Measurements from ENCODE around the gene TGFBR3.

Gene TGFBR3

GRCh38 chr1:91714867-91715381 is 171.0 kb downstream of the TGFBR3 start:
- H3K9me3 ChIP-seq (ENCODE audit: control insufficient read depth in 1 of 2, low read length in 2 of 2): no peaks in the 10 kb centered on the region
- no peak overlapping the region for H3K4me3 ChIP-seq (ENCODE audit: low read depth in 1 of 2, low read length in 2 of 2)
- H3K4me1 ChIP-seq (ENCODE audit: control insufficient read depth in 1 of 2, insufficient read depth in 2 of 2, low read length in 2 of 2): peaks cover 0 to 14% of the 10 kb centered on the region in 2 donors
- peaks cover 30 to 36% of the 10 kb centered on the region in 2 donors for H3K36me3 ChIP-seq (ENCODE audit: control insufficient read depth in 1 of 2, insufficient read depth in 2 of 2, low read length in 2 of 2)
- H3K27ac ChIP-seq (ENCODE audit: low read length): no peak overlapping the region
- H3K27me3 ChIP-seq (ENCODE audit: low read depth, low read length): no peaks in the 10 kb centered on the region

GRCh38 chr1:91712981-91713841 is 172.7 kb downstream of the TGFBR3 start:
- peaks cover 0 to 14% of the 10 kb centered on the region in 2 donors for H3K4me1 ChIP-seq (ENCODE audit: control insufficient read depth in 1 of 2, insufficient read depth in 2 of 2, low read length in 2 of 2)
- peaks cover 27 to 35% of the 10 kb centered on the region in 2 donors for H3K36me3 ChIP-seq (ENCODE audit: control insufficient read depth in 1 of 2, insufficient read depth in 2 of 2, low read length in 2 of 2)
- no peaks in the 10 kb centered on the region for H3K27me3 ChIP-seq (ENCODE audit: low read depth, low read length)
- no peaks in the 10 kb centered on the region for H3K9me3 ChIP-seq (ENCODE audit: control insufficient read depth in 1 of 2, low read length in 2 of 2)
- H3K27ac ChIP-seq (ENCODE audit: low read length): peak overlapping the region; percentile 71
- H3K4me3 ChIP-seq (ENCODE audit: low read depth in 1 of 2, low read length in 2 of 2): no peak overlapping the region

- Histone ChIP-seq H3K27ac (ENCODE audit: low read length) (peak overlapping the region; percentile 71), H3K36me3 (ENCODE audit: control insufficient read depth in 1 of 2, insufficient read depth in 2 of 2, low read length in 2 of 2) (peaks cover 33 to 43% of the 10 kb centered on the region in 2 donors), H3K27me3 (ENCODE audit: low read depth, low read length) (no peaks in the 10 kb centered on the region), H3K4me3 (ENCODE audit: low read depth in 1 of 2, low read length in 2 of 2) (no peak overlapping the region), H3K9me3 (ENCODE audit: control insufficient read depth in 1 of 2, low read length in 2 of 2) (no peaks in the 10 kb centered on the region), H3K4me1 (ENCODE audit: control insufficient read depth in 1 of 2, insufficient read depth in 2 of 2, low read length in 2 of 2) (peaks cover 0 to 14% of the 10 kb centered on the region in 2 donors)
Measured at GRCh38 chr1:91712393-91712792, 173.6 kb downstream of the TGFBR3 start.

- Histone ChIP-seq H3K36me3 (ENCODE audit: control insufficient read depth in 1 of 2, insufficient read depth in 2 of 2, low read length in 2 of 2) (peaks cover 31 to 40% of the 10 kb centered on the region in 2 donors), H3K27me3 (ENCODE audit: low read depth, low read length) (no peaks in the 10 kb centered on the region), H3K27ac (ENCODE audit: low read length) (peak overlapping the region; percentile 71), H3K4me1 (ENCODE audit: control insufficient read depth in 1 of 2, insufficient read depth in 2 of 2, low read length in 2 of 2) (peaks cover 0 to 14% of the 10 kb centered on the region in 2 donors), H3K9me3 (ENCODE audit: control insufficient read depth in 1 of 2, low read length in 2 of 2) (no peaks in the 10 kb centered on the region), H3K4me3 (ENCODE audit: low read depth in 1 of 2, low read length in 2 of 2) (no peak overlapping the region)
Measured at GRCh38 chr1:91711504-91712247, 174.3 kb downstream of the TGFBR3 start.

GRCh38 chr1:91710261-91710660 is 175.7 kb downstream of the TGFBR3 start:
- Histone ChIP-seq H3K36me3 (ENCODE audit: control insufficient read depth in 1 of 2, insufficient read depth in 2 of 2, low read length in 2 of 2) (peaks cover 23 to 31% of the 10 kb centered on the region in 2 donors), H3K9me3 (ENCODE audit: control insufficient read depth in 1 of 2, low read length in 2 of 2) (no peaks in the 10 kb centered on the region), H3K4me3 (ENCODE audit: low read depth in 1 of 2, low read length in 2 of 2) (no peak overlapping the region), H3K27ac (ENCODE audit: low read length) (peak overlapping the region; percentile 18), H3K4me1 (ENCODE audit: control insufficient read depth in 1 of 2, insufficient read depth in 2 of 2, low read length in 2 of 2) (peaks cover 0 to 14% of the 10 kb centered on the region in 2 donors), H3K27me3 (ENCODE audit: low read depth, low read length) (no peaks in the 10 kb centered on the region)

GRCh38 chr1:91708691-91709090 is 177.3 kb downstream of the TGFBR3 start:
- peaks cover 0 to 14% of the 10 kb centered on the region in 2 donors for H3K4me1 ChIP-seq (ENCODE audit: control insufficient read depth in 1 of 2, insufficient read depth in 2 of 2, low read length in 2 of 2)
- H3K27ac ChIP-seq (ENCODE audit: low read length): no peak overlapping the region
- no peak overlapping the region for H3K4me3 ChIP-seq (ENCODE audit: low read depth in 1 of 2, low read length in 2 of 2)
- H3K27me3 ChIP-seq (ENCODE audit: low read depth, low read length): no peaks in the 10 kb centered on the region
- H3K36me3 ChIP-seq (ENCODE audit: control insufficient read depth in 1 of 2, insufficient read depth in 2 of 2, low read length in 2 of 2): peaks cover 15 to 31% of the 10 kb centered on the region in 2 donors
- H3K9me3 ChIP-seq (ENCODE audit: control insufficient read depth in 1 of 2, low read length in 2 of 2): no peaks in the 10 kb centered on the region

GRCh38 chr1:91707890-91708218 is 178.1 kb downstream of the TGFBR3 start:
- Histone ChIP-seq H3K27me3 (ENCODE audit: low read depth, low read length) (no peaks in the 10 kb centered on the region), H3K9me3 (ENCODE audit: control insufficient read depth in 1 of 2, low read length in 2 of 2) (no peaks in the 10 kb centered on the region), H3K4me1 (ENCODE audit: control insufficient read depth in 1 of 2, insufficient read depth in 2 of 2, low read length in 2 of 2) (peaks cover 0 to 14% of the 10 kb centered on the region in 2 donors), H3K27ac (ENCODE audit: low read length) (no peak overlapping the region), H3K4me3 (ENCODE audit: low read depth in 1 of 2, low read length in 2 of 2) (no peak overlapping the region), H3K36me3 (ENCODE audit: control insufficient read depth in 1 of 2, insufficient read depth in 2 of 2, low read length in 2 of 2) (peaks cover 15 to 31% of the 10 kb centered on the region in 2 donors)

GRCh38 chr1:91707114-91707889 is 178.6 kb downstream of the TGFBR3 start:
- no peak overlapping the region for H3K27ac ChIP-seq (ENCODE audit: low read length)
- peaks cover 0 to 14% of the 10 kb centered on the region in 2 donors for H3K4me1 ChIP-seq (ENCODE audit: control insufficient read depth in 1 of 2, insufficient read depth in 2 of 2, low read length in 2 of 2)
- H3K36me3 ChIP-seq (ENCODE audit: control insufficient read depth in 1 of 2, insufficient read depth in 2 of 2, low read length in 2 of 2): peaks cover 15 to 31% of the 10 kb centered on the region in 2 donors

GRCh38 chr1:91706140-91706957 is 179.6 kb downstream of the TGFBR3 start:
- H3K36me3 ChIP-seq (ENCODE audit: control insufficient read depth in 1 of 2, insufficient read depth in 2 of 2, low read length in 2 of 2): peaks cover 16 to 24% of the 10 kb centered on the region in 2 donors
- no peaks in the 10 kb centered on the region for H3K9me3 ChIP-seq (ENCODE audit: control insufficient read depth in 1 of 2, low read length in 2 of 2)

More at GRCh38 chr1:91707114-91707889, 178.6 kb downstream of the TGFBR3 start:
- H3K9me3 ChIP-seq (ENCODE audit: control insufficient read depth in 1 of 2, low read length in 2 of 2): no peaks in the 10 kb centered on the region
- H3K4me3 ChIP-seq (ENCODE audit: low read depth in 1 of 2, low read length in 2 of 2): no peak overlapping the region
- no peaks in the 10 kb centered on the region for H3K27me3 ChIP-seq (ENCODE audit: low read depth, low read length)

GRCh38 chr1:91704746-91705145 is 181.2 kb downstream of the TGFBR3 start:
- H3K9me3 ChIP-seq (ENCODE audit: control insufficient read depth in 1 of 2, low read length in 2 of 2): no peaks in the 10 kb centered on the region
- H3K4me3 ChIP-seq (ENCODE audit: low read depth in 1 of 2, low read length in 2 of 2): no peak overlapping the region
- H3K27me3 ChIP-seq (ENCODE audit: low read depth, low read length): no peaks in the 10 kb centered on the region
- H3K4me1 ChIP-seq (ENCODE audit: control insufficient read depth in 1 of 2, insufficient read depth in 2 of 2, low read length in 2 of 2): no peaks in the 10 kb centered on the region
- H3K27ac ChIP-seq (ENCODE audit: low read length): no peak overlapping the region
- peaks cover 24% of the 10 kb centered on the region in 2 donors for H3K36me3 ChIP-seq (ENCODE audit: control insufficient read depth in 1 of 2, insufficient read depth in 2 of 2, low read length in 2 of 2)

More at GRCh38 chr1:91706140-91706957, 179.6 kb downstream of the TGFBR3 start:
- Histone ChIP-seq H3K27me3 (ENCODE audit: low read depth, low read length) (no peaks in the 10 kb centered on the region), H3K4me3 (ENCODE audit: low read depth in 1 of 2, low read length in 2 of 2) (no peak overlapping the region), H3K27ac (ENCODE audit: low read length) (no peak overlapping the region), H3K4me1 (ENCODE audit: control insufficient read depth in 1 of 2, insufficient read depth in 2 of 2, low read length in 2 of 2) (peaks cover 0 to 7% of the 10 kb centered on the region in 2 donors)

All from muscle layer of duodenum (tissue), 2 donors.